T-helper 1 cell treated with Interleukin-12 subunit alpha and Interleukin-12 subunit beta and Interleukin-4 antibody, amounts not matched to agents 30 μg/mL and 1 μg/mL, for 36 hours (primary cell): ENCODE results near the gene SPINK4.

Source experiments
- H3K27ac Mint-ChIP-seq: one replicate; pipeline ENCODE4 v1.8.0; 2021; ENCODE audit warnings: mild to moderate bottlenecking, mixed read lengths
- H3K27me3 Mint-ChIP-seq: one replicate; pipeline ENCODE4 v1.8.0; 2021; ENCODE audit warnings: low read depth, mixed read lengths
- H3K36me3 Mint-ChIP-seq: one replicate; pipeline ENCODE4 v1.8.0; 2021; ENCODE audit warnings: low read depth, mixed read lengths
- H3K4me1 Mint-ChIP-seq: one replicate; pipeline ENCODE4 v1.8.0; 2021; ENCODE audit warnings: low read depth, mixed read lengths
- H3K4me3 Mint-ChIP-seq: one replicate; pipeline ENCODE4 v1.8.0; 2021; ENCODE audit warnings: mild to moderate bottlenecking, moderate library complexity, mixed read lengths
- H3K9me3 Mint-ChIP-seq: one replicate; pipeline ENCODE4 v1.8.0; 2021; ENCODE audit warnings: mixed read lengths

The SPINK4 gene

GRCh38 chr9:33241298-33241697 is 1.3 kb downstream of the SPINK4 start:
- Mint-ChIP-seq H3K4me3 (no peak overlapping the region), H3K27me3 (no peaks in the 10 kb centered on the region), H3K27ac (no peak overlapping the region), H3K9me3 (no peaks in the 10 kb centered on the region), H3K36me3 (no peaks in the 10 kb centered on the region), H3K4me1 (peaks cover 8% of the 10 kb centered on the region)

GRCh38 chr9:33242609-33243134 is 2.7 kb downstream of the SPINK4 start:
- H3K4me3 Mint-ChIP-seq: no peak overlapping the region
- H3K36me3 Mint-ChIP-seq: peaks cover 1% of the 10 kb centered on the region
- no peaks in the 10 kb centered on the region for H3K9me3 Mint-ChIP-seq
- peaks cover 8% of the 10 kb centered on the region for H3K4me1 Mint-ChIP-seq
- H3K27ac Mint-ChIP-seq: no peak overlapping the region
- H3K27me3 Mint-ChIP-seq: no peaks in the 10 kb centered on the region

- Mint-ChIP-seq H3K4me3 (no peak overlapping the region), H3K4me1 (peaks cover 8% of the 10 kb centered on the region), H3K27me3 (no peaks in the 10 kb centered on the region), H3K9me3 (no peaks in the 10 kb centered on the region), H3K36me3 (peaks cover 1% of the 10 kb centered on the region), H3K27ac (no peak overlapping the region)
Observed at GRCh38 chr9:33244137-33244784, 4.3 kb downstream of the SPINK4 start.

GRCh38 chr9:33245341-33245740 is 5.4 kb downstream of the SPINK4 start:
- H3K4me1 Mint-ChIP-seq: peaks cover 6% of the 10 kb centered on the region

GRCh38 chr9:33246269-33246860 is 6.4 kb downstream of the SPINK4 start:
- Mint-ChIP-seq H3K36me3 (peaks cover 4% of the 10 kb centered on the region), H3K4me3 (no peak overlapping the region), H3K4me1 (peaks cover 6% of the 10 kb centered on the region), H3K27me3 (no peaks in the 10 kb centered on the region), H3K9me3 (no peaks in the 10 kb centered on the region), H3K27ac (no peak overlapping the region)

More at GRCh38 chr9:33245341-33245740, 5.4 kb downstream of the SPINK4 start:
- no peak overlapping the region for H3K27ac Mint-ChIP-seq
- H3K27me3 Mint-ChIP-seq: no peaks in the 10 kb centered on the region
- peaks cover 1% of the 10 kb centered on the region for H3K36me3 Mint-ChIP-seq
- no peak overlapping the region for H3K4me3 Mint-ChIP-seq
- H3K9me3 Mint-ChIP-seq: no peaks in the 10 kb centered on the region

- no peaks in the 10 kb centered on the region for H3K27me3 Mint-ChIP-seq
- H3K27ac Mint-ChIP-seq: no peak overlapping the region
- H3K36me3 Mint-ChIP-seq: peaks cover 12% of the 10 kb centered on the region
- no peaks in the 10 kb centered on the region for H3K9me3 Mint-ChIP-seq
- H3K4me1 Mint-ChIP-seq: peaks cover 3% of the 10 kb centered on the region
- no peak overlapping the region for H3K4me3 Mint-ChIP-seq
Observed at GRCh38 chr9:33248606-33249005, 8.6 kb downstream of the SPINK4 start.

GRCh38 chr9:33249087-33249658 is 9.2 kb downstream of the SPINK4 start:
- H3K36me3 Mint-ChIP-seq: peaks cover 12% of the 10 kb centered on the region
- H3K9me3 Mint-ChIP-seq: no peaks in the 10 kb centered on the region
- H3K27me3 Mint-ChIP-seq: no peaks in the 10 kb centered on the region
- H3K27ac Mint-ChIP-seq: no peak overlapping the region
- H3K4me3 Mint-ChIP-seq: no peak overlapping the region
- H3K4me1 Mint-ChIP-seq: no peaks in the 10 kb centered on the region

- Mint-ChIP-seq H3K36me3 (peaks cover 13% of the 10 kb centered on the region), H3K4me3 (no peak overlapping the region), H3K4me1 (no peaks in the 10 kb centered on the region), H3K27me3 (no peaks in the 10 kb centered on the region), H3K27ac (no peak overlapping the region), H3K9me3 (no peaks in the 10 kb centered on the region)
Observed at GRCh38 chr9:33249983-33250382, 10.0 kb downstream of the SPINK4 start.

- Mint-ChIP-seq H3K4me1 (no peaks in the 10 kb centered on the region), H3K9me3 (no peaks in the 10 kb centered on the region), H3K27me3 (no peaks in the 10 kb centered on the region), H3K36me3 (peaks cover 14% of the 10 kb centered on the region), H3K27ac (no peak overlapping the region), H3K4me3 (no peak overlapping the region)
Observed at GRCh38 chr9:33250458-33250995, 10.6 kb downstream of the SPINK4 start.

GRCh38 chr9:33254211-33254610 is 14.2 kb downstream of the SPINK4 start:
- Mint-ChIP-seq H3K27ac (no peak overlapping the region), H3K9me3 (no peaks in the 10 kb centered on the region), H3K36me3 (peaks cover 34% of the 10 kb centered on the region), H3K27me3 (no peaks in the 10 kb centered on the region), H3K4me3 (no peak overlapping the region), H3K4me1 (peaks cover 4% of the 10 kb centered on the region)

GRCh38 chr9:33255014-33255413 is 15.0 kb downstream of the SPINK4 start:
- Mint-ChIP-seq H3K9me3 (no peaks in the 10 kb centered on the region), H3K27ac (no peak overlapping the region), H3K4me3 (no peak overlapping the region), H3K36me3 (peaks cover 39% of the 10 kb centered on the region), H3K4me1 (peaks cover 6% of the 10 kb centered on the region), H3K27me3 (no peaks in the 10 kb centered on the region)

GRCh38 chr9:33255471-33255870 is 15.5 kb downstream of the SPINK4 start:
- Mint-ChIP-seq H3K27ac (no peak overlapping the region), H3K4me1 (peaks cover 9% of the 10 kb centered on the region), H3K9me3 (no peaks in the 10 kb centered on the region), H3K36me3 (peaks cover 44% of the 10 kb centered on the region), H3K27me3 (no peaks in the 10 kb centered on the region), H3K4me3 (no peak overlapping the region)

GRCh38 chr9:33256236-33256635 is 16.3 kb downstream of the SPINK4 start:
- peaks cover 11% of the 10 kb centered on the region for H3K4me1 Mint-ChIP-seq
- no peaks in the 10 kb centered on the region for H3K27me3 Mint-ChIP-seq
- no peak overlapping the region for H3K27ac Mint-ChIP-seq
- no peaks in the 10 kb centered on the region for H3K9me3 Mint-ChIP-seq
- H3K36me3 Mint-ChIP-seq: peaks cover 49% of the 10 kb centered on the region
- no peak overlapping the region for H3K4me3 Mint-ChIP-seq

- Mint-ChIP-seq H3K4me1 (peaks cover 14% of the 10 kb centered on the region), H3K9me3 (no peaks in the 10 kb centered on the region), H3K27me3 (no peaks in the 10 kb centered on the region), H3K4me3 (no peak overlapping the region), H3K36me3 (peaks cover 49% of the 10 kb centered on the region), H3K27ac (no peak overlapping the region)
Observed at GRCh38 chr9:33257276-33257675, 17.3 kb downstream of the SPINK4 start.

GRCh38 chr9:33260372-33260771 is 20.4 kb downstream of the SPINK4 start:
- H3K27ac Mint-ChIP-seq: no peak overlapping the region
- peaks cover 51% of the 10 kb centered on the region for H3K36me3 Mint-ChIP-seq
- peaks cover 25% of the 10 kb centered on the region for H3K4me1 Mint-ChIP-seq
- no peak overlapping the region for H3K4me3 Mint-ChIP-seq
- H3K27me3 Mint-ChIP-seq: no peaks in the 10 kb centered on the region
- no peaks in the 10 kb centered on the region for H3K9me3 Mint-ChIP-seq
